Astrocyte of the spinal cord (primary cell): ENCODE results near the gene FGFBP2.

Experiments used
- DNase-seq: peaks from one replicate; pipeline ENCODE4 v3.0.0; 2011; ENCODE audit warnings: low read depth, low spot score
- H3K4me3 ChIP-seq: 2 replicates; pipeline ENCODE4 v1.5.1; 2011; ENCODE audit warnings: low read depth, mild to moderate bottlenecking, low read length, moderate library complexity
- in situ Hi-C: cut with HindIII; loops from 2 replicates; pipeline ENCODE4 v1.10.0; 2017; ENCODE audit warnings: low sequenced_read_pairs
- TF ChIP-seq, protein P1 (sequence below): IDR thresholded peaks from 2 replicates; pipeline ENCODE4 v1.5.1; 2012; ENCODE audit warnings: low read depth, mild to moderate bottlenecking, low read length, inconsistent platforms

Gene FGFBP2

DNA sequence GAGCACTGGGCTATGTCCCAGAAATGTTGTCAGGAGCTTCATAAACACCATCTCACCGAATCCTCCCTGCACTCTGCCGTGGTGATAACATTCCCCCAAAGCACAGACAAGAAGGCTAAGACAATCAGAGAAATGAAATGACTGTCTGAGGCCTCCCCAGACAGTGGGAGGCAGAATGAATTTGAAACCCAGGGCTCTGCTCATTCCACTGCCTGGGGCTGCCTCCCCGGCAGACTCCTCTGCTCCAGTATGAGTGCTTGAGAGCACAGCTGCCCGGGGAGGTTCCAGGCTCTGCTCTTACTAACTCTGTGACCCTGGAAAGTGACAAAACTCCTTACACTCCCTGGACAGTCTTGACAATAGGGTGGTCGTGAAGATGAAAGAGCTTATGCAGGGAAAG is 34.1 kb downstream of the FGFBP2 start:
- DNase-seq: no peak
- no peak overlapping the region for H3K4me3 ChIP-seq
- in situ Hi-C loops: no loop called here
- TF ChIP-seq, protein P1, sequence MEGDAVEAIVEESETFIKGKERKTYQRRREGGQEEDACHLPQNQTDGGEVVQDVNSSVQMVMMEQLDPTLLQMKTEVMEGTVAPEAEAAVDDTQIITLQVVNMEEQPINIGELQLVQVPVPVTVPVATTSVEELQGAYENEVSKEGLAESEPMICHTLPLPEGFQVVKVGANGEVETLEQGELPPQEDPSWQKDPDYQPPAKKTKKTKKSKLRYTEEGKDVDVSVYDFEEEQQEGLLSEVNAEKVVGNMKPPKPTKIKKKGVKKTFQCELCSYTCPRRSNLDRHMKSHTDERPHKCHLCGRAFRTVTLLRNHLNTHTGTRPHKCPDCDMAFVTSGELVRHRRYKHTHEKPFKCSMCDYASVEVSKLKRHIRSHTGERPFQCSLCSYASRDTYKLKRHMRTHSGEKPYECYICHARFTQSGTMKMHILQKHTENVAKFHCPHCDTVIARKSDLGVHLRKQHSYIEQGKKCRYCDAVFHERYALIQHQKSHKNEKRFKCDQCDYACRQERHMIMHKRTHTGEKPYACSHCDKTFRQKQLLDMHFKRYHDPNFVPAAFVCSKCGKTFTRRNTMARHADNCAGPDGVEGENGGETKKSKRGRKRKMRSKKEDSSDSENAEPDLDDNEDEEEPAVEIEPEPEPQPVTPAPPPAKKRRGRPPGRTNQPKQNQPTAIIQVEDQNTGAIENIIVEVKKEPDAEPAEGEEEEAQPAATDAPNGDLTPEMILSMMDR: no peak

DNA sequence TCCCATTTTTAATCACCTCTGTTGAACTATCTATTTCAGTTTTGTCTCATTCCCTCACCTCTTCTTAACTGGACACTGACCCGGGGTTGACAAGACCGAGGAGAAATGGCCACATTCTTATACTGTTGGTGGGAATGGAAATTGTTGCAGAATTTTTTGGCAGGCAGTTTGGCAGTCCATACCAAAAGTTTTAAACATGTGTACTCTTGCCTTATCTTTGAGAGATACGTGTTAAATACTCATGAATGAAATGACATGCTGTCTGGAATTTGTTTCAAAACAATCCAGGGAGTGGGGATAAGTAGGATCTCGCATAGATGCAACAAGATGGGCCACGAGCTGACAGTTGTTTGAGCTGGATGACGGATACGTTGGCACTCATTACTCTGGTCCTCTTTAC is 36.5 kb downstream of the FGFBP2 start:
- TF ChIP-seq, protein P1: no peak
- in situ Hi-C loops: no loop called here
- no peak for DNase-seq
- no peak overlapping the region for H3K4me3 ChIP-seq

DNA sequence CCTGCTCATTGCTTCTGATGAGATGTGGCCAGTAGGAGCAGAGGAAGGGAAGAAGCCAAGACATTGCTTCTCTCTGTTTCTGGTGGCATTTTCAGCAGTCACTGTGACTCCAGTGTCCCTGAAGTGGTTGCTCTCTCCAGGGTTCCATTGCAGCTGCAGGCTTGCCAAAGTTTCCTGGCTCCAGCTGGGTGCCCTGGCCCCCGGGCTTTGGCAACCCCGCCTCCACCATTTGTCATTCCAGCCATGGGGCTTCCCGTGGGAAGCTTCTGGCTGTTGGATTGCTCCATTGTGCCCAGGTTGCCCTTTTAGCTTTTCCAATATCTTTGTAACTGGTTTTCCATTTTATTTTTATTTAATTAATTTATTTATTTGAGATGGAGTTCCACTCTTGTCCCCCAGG is 37.1 kb downstream of the FGFBP2 start:
- in situ Hi-C loops: no loop called here
- no peak overlapping the region for H3K4me3 ChIP-seq
- DNase-seq: no peak
- TF ChIP-seq, protein P1: no peak

DNA sequence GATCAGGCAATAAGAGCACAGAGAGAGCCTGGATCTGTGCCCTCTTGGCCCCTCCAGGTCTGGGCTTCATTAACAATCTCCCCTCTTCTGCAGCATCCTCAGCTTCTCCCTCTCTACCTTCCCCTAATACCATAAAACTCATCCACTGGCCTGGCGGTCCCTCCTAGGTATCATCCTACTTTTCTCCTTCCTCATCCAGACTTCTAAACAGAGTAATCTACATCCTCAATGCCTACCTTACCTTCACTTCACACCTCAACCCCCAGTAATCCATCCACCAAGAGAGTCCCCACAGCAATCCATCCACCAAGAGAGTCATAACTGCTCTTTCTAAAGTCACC is 41.4 kb downstream of the FGFBP2 start:
- in situ Hi-C loops: no loop called here

DNA sequence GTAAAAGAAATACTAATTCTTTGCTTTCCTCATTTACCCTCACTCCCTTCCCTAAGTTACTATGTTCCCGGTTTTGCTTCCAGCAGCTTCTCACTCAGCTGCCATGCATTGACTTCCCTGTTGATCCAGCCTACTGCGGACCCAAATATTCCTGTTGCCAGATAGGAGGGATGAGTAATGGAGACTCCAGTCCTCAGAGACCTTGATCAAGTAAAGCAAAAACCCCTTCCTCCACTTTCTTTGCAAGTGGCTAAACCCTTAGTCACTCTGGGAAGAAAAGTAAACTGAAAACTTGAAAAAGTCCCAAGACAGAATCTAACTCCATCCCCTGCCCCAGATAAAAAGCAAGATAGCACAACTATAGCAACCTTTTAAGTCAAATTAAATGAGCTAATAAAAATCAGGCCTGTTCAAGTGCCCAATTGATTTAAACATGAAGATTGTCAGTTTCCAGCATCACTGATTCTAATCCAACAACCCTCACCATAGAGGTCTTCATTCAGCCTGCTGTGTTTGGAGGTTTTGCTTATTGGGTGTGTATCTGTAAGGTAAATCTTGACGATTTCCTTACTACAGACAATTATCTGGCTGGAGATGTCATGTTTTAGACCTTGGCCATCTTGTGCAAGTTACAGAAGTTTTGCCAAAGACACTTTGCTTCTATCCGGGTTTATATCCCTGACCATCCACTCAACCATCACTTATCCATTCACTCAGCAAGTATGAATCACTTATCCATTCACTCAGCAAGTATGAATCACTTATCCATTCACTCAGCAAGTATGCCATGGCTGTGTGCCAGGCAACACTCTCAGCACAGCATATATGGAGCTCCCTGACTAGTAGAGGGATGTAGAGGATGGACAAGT is 42.0 kb downstream of the FGFBP2 start:
- in situ Hi-C loops: no loop called here
- TF ChIP-seq, protein P1: no peak
- peak; percentile 97 for DNase-seq
- no peak overlapping the region for H3K4me3 ChIP-seq

More for the DNA sequence above, 41.4 kb downstream of the FGFBP2 start:
- H3K4me3 ChIP-seq: no peak overlapping the region
- no peak for DNase-seq
- TF ChIP-seq, protein P1: no peak

DNA sequence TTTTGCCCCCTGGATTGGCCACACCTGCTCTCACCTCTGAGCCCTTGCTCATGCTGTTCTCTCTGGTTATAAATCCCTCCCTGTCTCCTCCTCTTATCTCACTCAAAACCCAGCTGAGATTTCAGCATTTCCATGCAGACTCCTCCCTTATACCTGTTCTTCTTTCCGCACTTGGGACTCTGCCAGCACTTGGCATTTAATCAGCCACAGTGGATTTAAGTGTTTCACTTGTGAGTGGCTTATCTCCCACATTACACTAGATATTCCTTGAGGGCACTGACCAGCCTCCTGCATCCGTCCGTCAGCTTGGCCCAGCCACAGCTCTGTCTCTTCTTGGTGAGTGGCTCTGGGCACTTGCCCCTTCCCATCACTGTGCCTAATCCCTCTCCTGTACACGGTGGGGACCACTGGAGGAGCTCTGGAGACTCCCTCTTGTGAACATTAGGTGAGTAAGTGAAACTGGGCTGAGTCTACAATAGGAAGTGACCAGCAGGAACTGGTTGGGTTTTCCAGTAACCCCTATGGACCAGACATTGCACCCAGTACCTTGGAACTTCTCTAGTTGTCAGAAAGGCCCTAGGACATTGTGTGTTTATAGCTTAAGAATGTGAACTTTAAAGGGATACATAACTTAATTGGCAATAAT is 44.4 kb downstream of the FGFBP2 start:
- no peak for DNase-seq
- no peak overlapping the region for H3K4me3 ChIP-seq
- in situ Hi-C loops: no loop called here
- TF ChIP-seq, protein P1: no peak
